Measurements from ENCODE around the gene CBFA2T2. TPM values are rescaled to one million over a fixed set of nuclear protein-coding genes. Genes with fewer than 3 reads are reported as not detected.

The CBFA2T2 gene
- total RNA-seq, 1 experiment from 2014 or later = 16.3 TPM

DNA sequence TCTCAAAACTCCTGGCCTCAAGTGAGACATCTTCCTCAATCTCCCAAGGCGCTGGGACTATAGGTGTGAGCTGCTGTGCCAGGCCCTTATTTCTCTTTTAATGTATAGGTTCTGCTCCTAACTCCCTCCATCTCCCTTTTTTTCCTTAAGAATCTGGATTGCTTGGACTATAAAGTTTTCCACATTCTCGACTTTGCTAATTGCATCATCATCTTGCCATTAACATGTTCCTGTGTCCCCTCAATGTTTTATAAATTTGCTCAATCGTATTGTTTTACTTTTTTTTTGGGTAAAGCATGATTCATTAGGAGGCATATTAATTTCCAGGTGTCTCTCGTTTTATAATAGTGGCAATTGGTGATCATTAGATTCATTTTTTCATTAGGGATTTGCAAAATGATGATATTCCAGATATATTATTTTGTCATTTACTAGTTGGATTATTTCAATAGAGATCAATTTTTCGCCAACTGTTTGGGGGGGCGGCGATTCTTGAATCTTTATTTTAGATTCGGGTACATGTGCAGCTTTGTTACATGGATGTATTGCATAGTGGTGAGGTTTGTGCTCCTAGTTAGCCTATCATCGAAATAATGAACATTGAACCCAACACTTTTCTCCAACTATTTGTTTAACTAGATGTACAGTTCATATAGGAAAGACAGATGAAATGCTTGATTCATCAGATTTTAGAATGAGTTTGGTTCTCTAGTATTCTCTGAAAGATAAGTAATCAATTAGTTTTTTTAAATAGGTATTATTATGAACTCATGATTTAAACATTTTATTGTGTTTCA lies 68.7 kb downstream of the CBFA2T2 start:
- TF ChIP-seq, protein P1, sequence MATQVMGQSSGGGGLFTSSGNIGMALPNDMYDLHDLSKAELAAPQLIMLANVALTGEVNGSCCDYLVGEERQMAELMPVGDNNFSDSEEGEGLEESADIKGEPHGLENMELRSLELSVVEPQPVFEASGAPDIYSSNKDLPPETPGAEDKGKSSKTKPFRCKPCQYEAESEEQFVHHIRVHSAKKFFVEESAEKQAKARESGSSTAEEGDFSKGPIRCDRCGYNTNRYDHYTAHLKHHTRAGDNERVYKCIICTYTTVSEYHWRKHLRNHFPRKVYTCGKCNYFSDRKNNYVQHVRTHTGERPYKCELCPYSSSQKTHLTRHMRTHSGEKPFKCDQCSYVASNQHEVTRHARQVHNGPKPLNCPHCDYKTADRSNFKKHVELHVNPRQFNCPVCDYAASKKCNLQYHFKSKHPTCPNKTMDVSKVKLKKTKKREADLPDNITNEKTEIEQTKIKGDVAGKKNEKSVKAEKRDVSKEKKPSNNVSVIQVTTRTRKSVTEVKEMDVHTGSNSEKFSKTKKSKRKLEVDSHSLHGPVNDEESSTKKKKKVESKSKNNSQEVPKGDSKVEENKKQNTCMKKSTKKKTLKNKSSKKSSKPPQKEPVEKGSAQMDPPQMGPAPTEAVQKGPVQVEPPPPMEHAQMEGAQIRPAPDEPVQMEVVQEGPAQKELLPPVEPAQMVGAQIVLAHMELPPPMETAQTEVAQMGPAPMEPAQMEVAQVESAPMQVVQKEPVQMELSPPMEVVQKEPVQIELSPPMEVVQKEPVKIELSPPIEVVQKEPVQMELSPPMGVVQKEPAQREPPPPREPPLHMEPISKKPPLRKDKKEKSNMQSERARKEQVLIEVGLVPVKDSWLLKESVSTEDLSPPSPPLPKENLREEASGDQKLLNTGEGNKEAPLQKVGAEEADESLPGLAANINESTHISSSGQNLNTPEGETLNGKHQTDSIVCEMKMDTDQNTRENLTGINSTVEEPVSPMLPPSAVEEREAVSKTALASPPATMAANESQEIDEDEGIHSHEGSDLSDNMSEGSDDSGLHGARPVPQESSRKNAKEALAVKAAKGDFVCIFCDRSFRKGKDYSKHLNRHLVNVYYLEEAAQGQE (IDR thresholded peaks at IDR 0.05; ENCODE audit: insufficient read depth in 1 of 2, low read depth in 2 of 2, low read length in 1 of 2) = no peak
- no peak for TF ChIP-seq POLR2AphosphoS5 (IDR thresholded peaks at IDR 0.05; ENCODE audit: low read depth, low read length)
- TF ChIP-seq, protein P2, sequence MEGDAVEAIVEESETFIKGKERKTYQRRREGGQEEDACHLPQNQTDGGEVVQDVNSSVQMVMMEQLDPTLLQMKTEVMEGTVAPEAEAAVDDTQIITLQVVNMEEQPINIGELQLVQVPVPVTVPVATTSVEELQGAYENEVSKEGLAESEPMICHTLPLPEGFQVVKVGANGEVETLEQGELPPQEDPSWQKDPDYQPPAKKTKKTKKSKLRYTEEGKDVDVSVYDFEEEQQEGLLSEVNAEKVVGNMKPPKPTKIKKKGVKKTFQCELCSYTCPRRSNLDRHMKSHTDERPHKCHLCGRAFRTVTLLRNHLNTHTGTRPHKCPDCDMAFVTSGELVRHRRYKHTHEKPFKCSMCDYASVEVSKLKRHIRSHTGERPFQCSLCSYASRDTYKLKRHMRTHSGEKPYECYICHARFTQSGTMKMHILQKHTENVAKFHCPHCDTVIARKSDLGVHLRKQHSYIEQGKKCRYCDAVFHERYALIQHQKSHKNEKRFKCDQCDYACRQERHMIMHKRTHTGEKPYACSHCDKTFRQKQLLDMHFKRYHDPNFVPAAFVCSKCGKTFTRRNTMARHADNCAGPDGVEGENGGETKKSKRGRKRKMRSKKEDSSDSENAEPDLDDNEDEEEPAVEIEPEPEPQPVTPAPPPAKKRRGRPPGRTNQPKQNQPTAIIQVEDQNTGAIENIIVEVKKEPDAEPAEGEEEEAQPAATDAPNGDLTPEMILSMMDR (IDR thresholded peaks at IDR 0.05) = no peak
- no peak for TF ChIP-seq TCF7L2 (IDR thresholded peaks at IDR 0.05; ENCODE audit: low read depth, low read length)
- TF ChIP-seq SIN3A (IDR thresholded peaks at IDR 0.05; ENCODE audit: borderline replicate concordance, insufficient read depth, low read depth, low read length) = no peak

DNA sequence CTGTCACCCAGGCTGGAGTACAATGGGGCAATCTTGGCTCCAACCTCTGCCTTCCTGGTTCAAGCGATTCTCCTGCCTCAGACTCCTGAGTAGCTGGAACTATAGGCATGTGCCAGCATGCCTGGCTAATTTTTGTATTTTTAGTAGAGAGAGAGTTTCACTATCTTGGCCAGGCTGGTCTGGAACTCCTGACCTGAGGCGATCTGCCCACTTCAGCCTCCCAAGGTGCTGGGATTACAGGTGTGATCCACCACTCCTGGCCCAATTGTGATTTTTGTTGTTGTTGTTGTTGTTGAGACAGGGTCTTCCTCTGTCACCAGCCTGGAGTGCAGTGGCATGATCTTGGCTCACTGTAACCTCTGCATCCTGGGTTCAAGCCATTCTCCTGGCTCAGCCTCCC lies 69.3 kb downstream of the CBFA2T2 start:
- Histone ChIP-seq H3K4me1 (ENCODE audit: control insufficient read depth, insufficient read depth, low read length) (peaks cover 10% of the 10 kb centered on the region; the same call in 1 of the 2 replicates), H3K36me3 (ENCODE audit: control insufficient read depth, insufficient read depth, low read length) (no peaks in the 10 kb centered on the region), H3K27ac (ENCODE audit: low read length) (no peak overlapping the region), H3K27me3 (ENCODE audit: control insufficient read depth, insufficient read depth, low read length) (no peaks in the 10 kb centered on the region), H3K4me3 (ENCODE audit: low read depth in 2 of 2, low read length in 2 of 2) (no peak overlapping the region), H3K9me3 (ENCODE audit: control insufficient read depth, insufficient read depth, low read depth, low read length) (no peaks in the 10 kb centered on the region)
- ATAC-seq (no peak), DNase-seq (ENCODE audit: low read depth, low spot score) (no peak)
- ChIA-PET CTCF (no interaction called here), POLR2A (interaction anchor here (0.6 to 1.2 kb wide), 3 partner anchors 10 to 1860 kb away, joined by 4 to 5 read pairs (median 5); partner anchors contain the start of gene EIF6)
- BruUV-seq (replicated peaks) = no TSS peak
- intact Hi-C loops (cut with micrococcal nuclease; ENCODE audit: unreplicated experiment) = no loop called here
- in situ Hi-C loops (cut with HindIII; ENCODE audit: low pct_unique_long_range_greater_than_20kb, low sequenced_read_pairs) = no loop called here
- TF ChIP-seq SIN3A (IDR thresholded peaks at IDR 0.05; ENCODE audit: borderline replicate concordance, insufficient read depth, low read depth, low read length) (no peak), TCF7L2 (IDR thresholded peaks at IDR 0.05; ENCODE audit: low read depth, low read length) (no peak), POLR2AphosphoS5 (IDR thresholded peaks at IDR 0.05; ENCODE audit: low read depth, low read length) (no peak)
- TF ChIP-seq, protein P2 (IDR thresholded peaks at IDR 0.05) = no peak
- TF ChIP-seq, protein P1 (IDR thresholded peaks at IDR 0.05; ENCODE audit: insufficient read depth in 1 of 2, low read depth in 2 of 2, low read length in 1 of 2) = no peak

More for the DNA sequence above, 68.7 kb downstream of the CBFA2T2 start:
- Histone ChIP-seq H3K4me1 (ENCODE audit: control insufficient read depth, insufficient read depth, low read length) (peaks cover 10% of the 10 kb centered on the region; the same call in 1 of the 2 replicates), H3K4me3 (ENCODE audit: low read depth in 2 of 2, low read length in 2 of 2) (no peak overlapping the region), H3K9me3 (ENCODE audit: control insufficient read depth, insufficient read depth, low read depth, low read length) (no peaks in the 10 kb centered on the region), H3K27ac (ENCODE audit: low read length) (no peak overlapping the region), H3K27me3 (ENCODE audit: control insufficient read depth, insufficient read depth, low read length) (no peaks in the 10 kb centered on the region), H3K36me3 (ENCODE audit: control insufficient read depth, insufficient read depth, low read length) (no peaks in the 10 kb centered on the region)
- intact Hi-C loops (cut with micrococcal nuclease; ENCODE audit: unreplicated experiment) (no loop called here), in situ Hi-C loops (cut with HindIII; ENCODE audit: low pct_unique_long_range_greater_than_20kb, low sequenced_read_pairs) (no loop called here)
- no TSS peak for BruUV-seq (replicated peaks)
- ChIA-PET POLR2A (interaction anchor here (0.6 to 1.2 kb wide), 3 partner anchors 10 to 1860 kb away, joined by 4 to 5 read pairs (median 5); partner anchors contain the start of gene EIF6), CTCF (no interaction called here)
- ATAC-seq = no peak
- no peak for DNase-seq (ENCODE audit: low read depth, low spot score)

Data from Panc1 (cell line).